ENCODE measurements around the gene OR5K3. TPM values are rescaled to one million over a fixed set of nuclear protein-coding genes. Genes with fewer than 3 reads are reported as not detected.

Gene OR5K3
- total and polyA plus RNA-seq, 2 of the 4 experiments (the other 2 are of a cell fraction) = not detected

- Histone ChIP-seq H3K9me3 (ENCODE audit: control insufficient read depth, insufficient read depth, low read length) (no peaks in the 10 kb centered on the region), H3K23ac (ENCODE audit: low read depth, low read length) (no peak overlapping the region), H3K4ac (ENCODE audit: low read depth, low read length) (no peak overlapping the region), H4K91ac (ENCODE audit: insufficient read depth, low read depth, low read length) (no peak overlapping the region), H4K20me1 (ENCODE audit: insufficient read depth, low read length) (no peaks in the 10 kb centered on the region), H4K8ac (ENCODE audit: low read depth in 2 of 2, low read length in 2 of 2) (no peak overlapping the region), H3K27ac (ENCODE audit: insufficient read depth, low read length) (no peak overlapping the region), H2BK20ac (ENCODE audit: low read depth, low read length) (no peak overlapping the region), H3K9me1 (ENCODE audit: insufficient read depth, low read length) (no peaks in the 10 kb centered on the region), H3K4me1 (ENCODE audit: control insufficient read depth, insufficient read depth, low read length) (no peaks in the 10 kb centered on the region), H3K4me3 (ENCODE audit: insufficient read depth, low read depth, low read length) (no peak overlapping the region), H2BK5ac (ENCODE audit: low read depth, low read length, poor library complexity, severe bottlenecking) (no peak overlapping the region), H3K4me2 (ENCODE audit: low read depth, low read length) (no peak overlapping the region), H3K56ac (ENCODE audit: extremely low read depth, insufficient read depth, low read length) (no peak overlapping the region), H3K79me1 (ENCODE audit: low read depth in 1 of 2, low read length in 2 of 2) (no peaks in the 10 kb centered on the region), H2AK5ac (ENCODE audit: low read depth, low read length) (no peak overlapping the region), H2BK120ac (ENCODE audit: low read depth, low read length) (no peak overlapping the region), H3K9ac (ENCODE audit: low read depth, low read length) (no peak overlapping the region), H3K14ac (replicated peaks; ENCODE audit: low read depth, low read length) (no peak overlapping the region), H3K18ac (ENCODE audit: low read depth, low read length) (no peak overlapping the region), H2BK15ac (ENCODE audit: low read depth, low read length) (no peak overlapping the region), H2AK9ac (replicated peaks; ENCODE audit: low read depth, low read length, poor library complexity) (no peak overlapping the region), H3K36me3 (ENCODE audit: control insufficient read depth, insufficient read depth, low read length) (no peaks in the 10 kb centered on the region), H2AFZ (replicated peaks; ENCODE audit: low read length, poor library complexity) (no peak overlapping the region), H3K27me3 (ENCODE audit: control insufficient read depth, insufficient read depth, low read length) (no peaks in the 10 kb centered on the region), H4K5ac (ENCODE audit: low read depth, low read length) (no peak overlapping the region)
- TF ChIP-seq MAFK (IDR thresholded peaks at IDR 0.05; ENCODE audit: low read depth, low read length) (no peak), SMC3 (IDR thresholded peaks at IDR 0.05; ENCODE audit: low read depth, low read length) (no peak), RAD21 (IDR thresholded peaks at IDR 0.05; ENCODE audit: low read length) (no peak), ELK1 (IDR thresholded peaks at IDR 0.05; ENCODE audit: borderline replicate concordance, low read depth, low read length) (no peak), RCOR1 (IDR thresholded peaks at IDR 0.05; ENCODE audit: insufficient replicate concordance, low read length) (no peak), FOS (IDR thresholded peaks at IDR 0.05; ENCODE audit: low read depth, low read length) (no peak), CHD1 (IDR thresholded peaks at IDR 0.05; ENCODE audit: low read depth, low read length) (no peak), CEBPB (IDR thresholded peaks at IDR 0.05; ENCODE audit: low read depth, low read length) (no peak), POLR2A (IDR thresholded peaks at IDR 0.05; ENCODE audit: low read depth, low read length) (no peak), USF2 (IDR thresholded peaks at IDR 0.05; ENCODE audit: low read depth, low read length) (no peak), BHLHE40 (IDR thresholded peaks at IDR 0.05; ENCODE audit: low read depth, low read length) (no peak), MAZ (IDR thresholded peaks at IDR 0.05; ENCODE audit: borderline replicate concordance, low read depth, low read length) (no peak), RFX5 (IDR thresholded peaks at IDR 0.05; ENCODE audit: low read depth, low read length) (no peak), MXI1 (IDR thresholded peaks at IDR 0.05; ENCODE audit: borderline replicate concordance, low read depth, low read length) (no peak), CTCF (conservative IDR thresholded peaks at IDR 0.05; ENCODE audit: low read depth, low read length) (no peak), NFE2L2 (IDR thresholded peaks at IDR 0.05; ENCODE audit: low read depth, low read length) (no peak)
- ATAC-seq (ENCODE audit: low read depth) (no peak), DNase-seq (no peak)
- dilution Hi-C loops (cut with HindIII; ENCODE audit: low sequenced_read_pairs, unreplicated experiment) = no loop called here
- ChIA-PET CTCF (no interaction called here), POLR2A (ENCODE audit: unreplicated experiment) (no interaction called here)
- no TSS peak for BruUV-seq (replicated peaks)
- WGBS, 2 experiments (ENCODE audit: extremely low coverage in 2 of 2, insufficient read length in 1 of 2) = no CpG with 5 or more reads among the region's 2 CpGs
- intact Hi-C loops (cut with micrococcal nuclease) = no loop called here
- in situ Hi-C loops (cut with MboI; ENCODE audit: low sequenced_read_pairs) = no loop called here
Measured at GRCh38 chr3:98433764-98434163, 43.3 kb downstream of the OR5K3 start.
